Stomach (tissue), 9 donors: ENCODE results near the gene REG3A. TPM values are rescaled to one million over a fixed set of nuclear protein-coding genes. Genes with fewer than 3 reads are reported as not detected.

Source experiments
- DNase-seq, 2 donors: peaks; one replicate each; pipeline versions ENCODE4 v3.0.0 to v3.0.0-alpha.2; 2013 to 2019
- H3K27ac ChIP-seq, 5 donors: fragments of 200-600 bp in 4 of 5; sonication (generic) in 4 of 5; one replicate each; pipeline ENCODE4 v1.5.1; 2013 to 2019; ENCODE audit warnings: mild to moderate bottlenecking in 1 of 5, moderate library complexity in 1 of 5
- H3K27me3 ChIP-seq, 3 donors: fragments of 200-600 bp; sonication (generic); one replicate each; pipeline ENCODE4 v1.5.1; 2017 to 2019; ENCODE audit warnings: mixed run types in 1 of 3
- H3K36me3 ChIP-seq, 4 donors: fragments of 200-600 bp; sonication (generic); 1 replicate in 3 of 4; 2 replicates in 1 of 4; pipeline ENCODE4 v1.5.1; 2016 to 2019
- H3K4me1 ChIP-seq, 4 donors: fragments of 200-600 bp; sonication (generic); one replicate each; pipeline ENCODE4 v1.5.1; 2016 to 2019
- H3K4me3 ChIP-seq, 4 donors: fragments of 200-600 bp; sonication (generic) in 3 of 4; one replicate each; pipeline ENCODE4 v1.5.1; 2016 to 2019; ENCODE audit warnings: mild to moderate bottlenecking in 1 of 4
- H3K9me3 ChIP-seq, 4 donors: fragments of 200-600 bp; sonication (generic); one replicate each; pipeline ENCODE4 v1.5.1; 2016 to 2019
- CTCF ChIP-seq, 7 experiments: fragments of 450-650 bp in 4 of 7; fragments of 200-600 bp in 3 of 7; sonication (generic) in 3 of 7; IDR thresholded peaks; one replicate each; pipeline ENCODE4 v1.5.1; 2016 to 2019; ENCODE audit warnings: antibody characterized with exemption in 7 of 7, control low read depth in 2 of 7, mild to moderate bottlenecking in 1 of 7
- EP300 ChIP-seq: sonication (generic); formaldehyde crosslinking; IDR thresholded peaks from one replicate; pipeline ENCODE4 v1.6.1; 2017; ENCODE audit warnings: antibody characterized with exemption
- POLR2A ChIP-seq, 4 donors: fragments of 450-650 bp; IDR thresholded peaks; one replicate each; pipeline ENCODE4 v1.6.1; 2016; ENCODE audit warnings: antibody characterized with exemption in 4 of 4, control low read depth in 2 of 4, mild to moderate bottlenecking in 1 of 4, moderate library complexity in 1 of 4
- POLR2AphosphoS5 ChIP-seq, 3 donors: sonication (generic); formaldehyde crosslinking; IDR thresholded peaks; one replicate each; pipeline ENCODE4 v1.6.1; 2016; ENCODE audit warnings: antibody characterized with exemption in 3 of 3
- WGBS, 5 donors: extraction: QIAGEN DNeasy Blood & Tissue Kit in 3 of 5; methylation state at CpG; one replicate each; pipeline versions ENCODE4 v1.1.5 to v1.1.7; 2013 to 2018; 5-methylcytosine and 5-hydroxymethylcytosine counted together
- intact Hi-C: fragments of 100-400 bp; cut with DNase I; formaldehyde crosslinking; loops from one replicate; pipeline ENCODE4 v1.15.1; 2023; ENCODE audit warnings: low total_unique reads
- polyA plus RNA-seq, 3 donors: library from polyadenylated mRNA; stranded (reverse); fragments of 200-250 nt; gene quantifications; one replicate each; pipeline ENCODE4 v1.2.3, GENCODE V29; 2013
- total RNA-seq, 5 donors: library from RNA; depleted of rRNA; stranded (reverse); fragments of >200 nt; gene quantifications; one replicate each; pipeline versions ENCODE4 v1.1.0 to v1.2.3, GENCODE V29; 2014 to 2016
- donor health status: healthy with polysubstance abuse.
- donor health status: Bipolar disorder and iron deficiency.
- donor health status: healthy.

REG3A gene
- total and polyA plus RNA-seq, 8 donors = 3.1 to 381 (median 41.6) TPM; not detected in 2

- DNase-seq = no peak
- H3K27ac ChIP-seq = no peak overlapping the region
- no peak overlapping the region for H3K4me3 ChIP-seq
- H3K4me1 ChIP-seq = no peaks in the 10 kb centered on the region
- H3K36me3 ChIP-seq = no peaks in the 10 kb centered on the region
- intact Hi-C loops = no loop called here
- H3K27me3 ChIP-seq = no peaks in the 10 kb centered on the region
- no peak for TF ChIP-seq POLR2AphosphoS5 (IDR thresholded peaks at IDR 0.05)
- TF ChIP-seq EP300 = no peak
- TF ChIP-seq POLR2A (IDR thresholded peaks at IDR 0.05) = no peak
- no peak for TF ChIP-seq CTCF (IDR thresholded peaks at IDR 0.05)
- 90 to 100% (median 94%) methylated on average over 2 of the region's 2 CpGs for WGBS, 5 donors
- H3K9me3 ChIP-seq = peaks cover 0 to 7% (median 0%) of the 10 kb centered on the region in 4 donors
Measured at GRCh38 chr2:79155826-79156476, 3.6 kb downstream of the REG3A start.

DNA sequence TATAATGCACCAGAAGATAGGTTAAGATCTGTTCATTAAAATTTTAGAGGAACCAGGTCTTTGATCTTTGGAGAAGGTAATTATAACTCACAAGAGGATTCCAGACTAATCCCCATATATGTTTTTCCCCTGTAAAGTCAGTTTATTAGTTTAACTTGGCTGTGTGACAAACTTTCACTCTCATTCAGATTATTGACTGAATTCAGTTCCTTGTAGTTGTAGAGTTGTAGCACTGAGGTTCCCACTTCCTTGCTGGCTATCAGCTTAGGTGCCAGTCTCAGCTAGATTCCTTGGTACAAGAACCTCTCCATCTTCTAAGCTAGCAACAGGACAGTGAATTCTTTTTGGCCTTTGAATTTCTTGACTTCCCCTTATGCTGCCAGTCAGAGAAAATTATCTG, 20.1 kb downstream of the REG3A start:
- Histone ChIP-seq H3K4me3 (no peak overlapping the region), H3K4me1 (no peaks in the 10 kb centered on the region), H3K9me3 (no peaks in the 10 kb centered on the region), H3K27me3 (no peaks in the 10 kb centered on the region), H3K27ac (no peak overlapping the region), H3K36me3 (no peaks in the 10 kb centered on the region)
- no peak for TF ChIP-seq POLR2A (IDR thresholded peaks at IDR 0.05)
- TF ChIP-seq POLR2AphosphoS5 (IDR thresholded peaks at IDR 0.05) = peak in 1 of 3 donors; percentile 30
- no peak for TF ChIP-seq EP300
- no peak for TF ChIP-seq CTCF (IDR thresholded peaks at IDR 0.05)
- DNase-seq = peak in 1 of 2 donors; percentile 57
- intact Hi-C loops = no loop called here

GRCh38 chr2:79138385-79138784, 21.2 kb downstream of the REG3A start:
- Histone ChIP-seq H3K4me3 (no peak overlapping the region), H3K27ac (no peak overlapping the region), H3K4me1 (no peaks in the 10 kb centered on the region), H3K9me3 (no peaks in the 10 kb centered on the region), H3K27me3 (no peaks in the 10 kb centered on the region), H3K36me3 (no peaks in the 10 kb centered on the region)
- DNase-seq = no peak
- intact Hi-C loops = no loop called here
- TF ChIP-seq CTCF (IDR thresholded peaks at IDR 0.05) (no peak), POLR2AphosphoS5 (IDR thresholded peaks at IDR 0.05) (no peak), EP300 (no peak), POLR2A (IDR thresholded peaks at IDR 0.05) (no peak)
- WGBS, 5 donors = 77 to 89% (median 82%) methylated on average over 3 of the region's 3 CpGs

DNA sequence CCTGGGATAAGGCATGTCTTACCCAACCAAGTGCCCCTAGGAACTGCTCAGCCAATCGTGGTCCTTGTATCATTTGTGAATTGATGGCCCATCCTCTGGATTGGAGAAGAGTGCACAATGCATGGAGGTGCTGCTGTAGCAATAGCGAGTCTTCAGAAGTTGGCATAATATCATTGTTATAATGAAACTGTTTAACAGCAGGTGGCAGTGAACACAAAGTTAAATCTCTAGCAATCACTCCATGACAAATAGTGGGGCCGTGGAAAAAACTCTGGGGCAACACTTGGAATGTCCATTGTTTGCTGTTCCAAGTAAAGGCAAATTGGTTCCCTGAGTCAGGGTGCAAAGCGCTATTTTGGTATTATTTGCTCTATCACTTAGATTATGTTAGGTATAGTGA, 27.9 kb downstream of the REG3A start:
- Histone ChIP-seq H3K36me3 (no peaks in the 10 kb centered on the region), H3K4me3 (no peak overlapping the region), H3K27me3 (no peaks in the 10 kb centered on the region), H3K27ac (no peak overlapping the region), H3K9me3 (no peaks in the 10 kb centered on the region), H3K4me1 (peaks cover 0 to 6% (median 0%) of the 10 kb centered on the region in 4 donors)
- intact Hi-C loops = no loop called here
- 31 to 53% (median 47%) methylated on average over 4 of the region's 4 CpGs for WGBS, 5 donors
- DNase-seq = peak; percentile 8 to 32
- TF ChIP-seq CTCF (IDR thresholded peaks at IDR 0.05) (peak in 2 of 7 experiments; percentile 26 to 34), EP300 (no peak), POLR2A (IDR thresholded peaks at IDR 0.05) (no peak), POLR2AphosphoS5 (IDR thresholded peaks at IDR 0.05) (no peak)
